Vagina (tissue), 2 donors: ENCODE data around the gene TOP3B. TPM values are rescaled to one million over a fixed set of nuclear protein-coding genes. Genes with fewer than 3 reads are reported as not detected.

Experiments used
- DNase-seq, 2 donors: peaks; one replicate each; pipeline ENCODE4 v3.0.0-alpha.2; 2017; ENCODE audit errors: extremely low spot score in 2 of 2
- H3K27ac ChIP-seq: fragments of 200-600 bp; sonication (generic); one replicate; pipeline ENCODE4 v1.5.1; 2019
- H3K27me3 ChIP-seq: fragments of 200-600 bp; sonication (generic); one replicate; pipeline ENCODE4 v1.5.1; 2019
- H3K36me3 ChIP-seq, 2 donors: fragments of 200-600 bp; sonication (generic); one replicate each; pipeline ENCODE4 v1.5.1; 2017 to 2019
- H3K4me1 ChIP-seq: fragments of 200-600 bp; sonication (generic); one replicate; pipeline ENCODE4 v1.5.1; 2019
- H3K4me3 ChIP-seq, 2 donors: fragments of 200-600 bp; sonication (generic); 1 replicate in 1 of 2; 2 replicates in 1 of 2; pipeline ENCODE4 v1.5.1; 2016 to 2019
- H3K9me3 ChIP-seq: fragments of 200-600 bp; sonication (generic); one replicate; pipeline ENCODE4 v1.5.1; 2019
- CTCF ChIP-seq, 3 experiments: fragments of 450-650 bp in 2 of 3; fragments of 200-600 bp in 1 of 3; sonication (generic) in 1 of 3; IDR thresholded peaks; one replicate each; pipeline ENCODE4 v1.5.1; 2017 to 2019; ENCODE audit warnings: antibody characterized with exemption in 3 of 3, mild to moderate bottlenecking in 2 of 3, moderate library complexity in 2 of 3
- POLR2A ChIP-seq, 2 donors: fragments of 450-650 bp; IDR thresholded peaks; one replicate each; pipeline ENCODE4 v1.6.1; 2017; ENCODE audit warnings: antibody characterized with exemption in 2 of 2, mild to moderate bottlenecking in 2 of 2, moderate library complexity in 2 of 2
- POLR2AphosphoS5 ChIP-seq, 2 donors: sonication (generic); formaldehyde crosslinking; IDR thresholded peaks; one replicate each; pipeline ENCODE4 v1.9.0; 2017; ENCODE audit warnings: antibody characterized with exemption in 2 of 2, mild to moderate bottlenecking in 2 of 2, low read depth in 1 of 2; ENCODE audit not compliant: insufficient read depth in 1 of 2
- intact Hi-C: fragments of 100-400 bp; cut with DNase I; formaldehyde crosslinking; loops from one replicate; pipeline ENCODE4 v1.15.1; 2023
- total RNA-seq: library from RNA; depleted of rRNA; stranded (reverse); fragments of >200 nt; gene quantifications from one replicate; pipeline ENCODE4 v1.2.3, GENCODE V29; 2016

Gene TOP3B
- total RNA-seq, 1 donor from 2014 or later: 42.7 TPM

GRCh38 chr22:21995660-21996059 is 13.1 kb upstream of the TOP3B start:
- no peaks in the 10 kb centered on the region for H3K9me3 ChIP-seq
- intact Hi-C loops: no loop called here

GRCh38 chr22:21994881-21995444 is 12.4 kb upstream of the TOP3B start:
- no peaks in the 10 kb centered on the region for H3K4me1 ChIP-seq
- intact Hi-C loops: no loop called here

More at GRCh38 chr22:21995660-21996059, 13.1 kb upstream of the TOP3B start:
- Histone ChIP-seq H3K27me3 (no peaks in the 10 kb centered on the region), H3K4me3 (no peak overlapping the region), H3K27ac (no peak overlapping the region), H3K4me1 (no peaks in the 10 kb centered on the region), H3K36me3 (no peaks in the 10 kb centered on the region)
- TF ChIP-seq CTCF (IDR thresholded peaks at IDR 0.05): no peak
- no peak for TF ChIP-seq POLR2AphosphoS5 (IDR thresholded peaks at IDR 0.05; ENCODE audit: insufficient read depth in 1 of 2, low read depth in 1 of 2)
- TF ChIP-seq POLR2A (IDR thresholded peaks at IDR 0.05): no peak
- no peak for DNase-seq

GRCh38 chr22:21992593-21993237 is 10.1 kb upstream of the TOP3B start:
- intact Hi-C loops: no loop called here
- Histone ChIP-seq H3K4me1 (no peaks in the 10 kb centered on the region), H3K27me3 (no peaks in the 10 kb centered on the region), H3K4me3 (no peak overlapping the region), H3K9me3 (no peaks in the 10 kb centered on the region), H3K36me3 (no peaks in the 10 kb centered on the region), H3K27ac (no peak overlapping the region)
- TF ChIP-seq POLR2A (IDR thresholded peaks at IDR 0.05): no peak
- no peak for TF ChIP-seq POLR2AphosphoS5 (IDR thresholded peaks at IDR 0.05; ENCODE audit: insufficient read depth in 1 of 2, low read depth in 1 of 2)
- TF ChIP-seq CTCF (IDR thresholded peaks at IDR 0.05): no peak
- DNase-seq: no peak

More at GRCh38 chr22:21994881-21995444, 12.4 kb upstream of the TOP3B start:
- TF ChIP-seq CTCF (IDR thresholded peaks at IDR 0.05): no peak
- no peak for TF ChIP-seq POLR2AphosphoS5 (IDR thresholded peaks at IDR 0.05; ENCODE audit: insufficient read depth in 1 of 2, low read depth in 1 of 2)
- no peak for TF ChIP-seq POLR2A (IDR thresholded peaks at IDR 0.05)
- H3K27ac ChIP-seq: no peak overlapping the region
- H3K9me3 ChIP-seq: no peaks in the 10 kb centered on the region
- H3K36me3 ChIP-seq: no peaks in the 10 kb centered on the region
- H3K27me3 ChIP-seq: no peaks in the 10 kb centered on the region
- DNase-seq: no peak
- no peak overlapping the region for H3K4me3 ChIP-seq

- intact Hi-C loops: no loop called here
Measured at GRCh38 chr22:21991774-21992173, 9.2 kb upstream of the TOP3B start.

More at GRCh38 chr22:21991774-21992173, 9.2 kb upstream of the TOP3B start:
- Histone ChIP-seq H3K27ac (no peak overlapping the region), H3K4me1 (no peaks in the 10 kb centered on the region), H3K36me3 (no peaks in the 10 kb centered on the region), H3K4me3 (no peak overlapping the region), H3K9me3 (no peaks in the 10 kb centered on the region), H3K27me3 (no peaks in the 10 kb centered on the region)
- DNase-seq: no peak
- TF ChIP-seq CTCF (IDR thresholded peaks at IDR 0.05) (no peak), POLR2AphosphoS5 (IDR thresholded peaks at IDR 0.05; ENCODE audit: insufficient read depth in 1 of 2, low read depth in 1 of 2) (no peak), POLR2A (IDR thresholded peaks at IDR 0.05) (no peak)
